KOPT-K1 (cell line): ENCODE data around the gene CSNK2A2.
A peak's percentile ranks its signal among the peaks of the same experiment; 100 is the strongest.

Experiments
- H3K27ac ChIP-seq: fragments of 200-600 bp; sonication (generic); 2 replicates; pipeline ENCODE4 v1.5.1; 2016; ENCODE audit warnings: antibody characterized with exemption, mild to moderate bottlenecking, low read depth, low read length; ENCODE audit not compliant: poor library complexity, severe bottlenecking
- H3K36me3 ChIP-seq: fragments of 200-600 bp; sonication (generic); 2 replicates; pipeline ENCODE4 v1.5.1; 2017; ENCODE audit warnings: antibody characterized with exemption, mild to moderate bottlenecking, low read length, moderate library complexity; ENCODE audit not compliant: insufficient read depth
- H3K9me3 ChIP-seq: fragments of 200-600 bp; sonication (generic); 2 replicates; pipeline ENCODE4 v1.5.1; 2017; ENCODE audit warnings: antibody characterized with exemption, low read length, mild to moderate bottlenecking; ENCODE audit not compliant: insufficient read depth, poor library complexity, severe bottlenecking

The CSNK2A2 gene

GRCh38 chr16:58198022-58198683 lies at the start of gene CSNK2A2:
Gene CSNK2A2 (minus strand): TSS chr16:58198106. CDS start chr16:58197736, 370 bp downstream.
- H3K27ac ChIP-seq = peak within 1 kb of the TSS; percentile 50
- H3K36me3 ChIP-seq = peaks cover 33% of the 10 kb centered on the region
- H3K9me3 ChIP-seq = no peaks in the 10 kb centered on the region

GRCh38 chr16:58243528-58244004 lies 45.7 kb upstream of the CSNK2A2 start:
- no peak overlapping the region for H3K27ac ChIP-seq
- no peaks in the 10 kb centered on the region for H3K36me3 ChIP-seq
- no peaks in the 10 kb centered on the region for H3K9me3 ChIP-seq

GRCh38 chr16:58236831-58237230 lies 38.9 kb upstream of the CSNK2A2 start:
- Histone ChIP-seq H3K36me3 (no peaks in the 10 kb centered on the region), H3K27ac (no peak overlapping the region), H3K9me3 (no peaks in the 10 kb centered on the region)

DNA sequence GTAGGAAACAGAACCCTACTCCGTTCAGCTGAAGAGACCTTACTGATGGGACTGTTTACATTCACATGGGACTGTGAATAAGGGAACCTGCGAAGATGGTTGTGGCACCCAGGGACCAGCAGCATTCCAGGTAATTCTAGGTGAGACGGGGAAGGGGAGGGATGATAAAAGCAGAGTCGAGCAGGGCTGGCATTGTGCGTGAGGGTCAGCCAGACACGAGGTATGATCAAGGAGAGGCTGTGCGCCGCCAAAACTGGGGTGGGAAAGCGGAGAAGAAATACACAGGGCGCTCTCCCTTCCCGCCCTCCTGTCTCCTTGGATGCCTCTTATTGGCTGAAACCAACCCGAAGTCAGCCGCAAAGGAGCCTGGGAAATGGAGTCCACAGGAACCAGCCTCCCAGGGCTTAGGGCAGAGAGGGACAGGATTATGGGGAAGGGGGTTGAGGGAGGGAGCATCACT lies 38.4 kb upstream of the CSNK2A2 start:
- no peak overlapping the region for H3K27ac ChIP-seq
- no peaks in the 10 kb centered on the region for H3K9me3 ChIP-seq
- H3K36me3 ChIP-seq = no peaks in the 10 kb centered on the region

DNA sequence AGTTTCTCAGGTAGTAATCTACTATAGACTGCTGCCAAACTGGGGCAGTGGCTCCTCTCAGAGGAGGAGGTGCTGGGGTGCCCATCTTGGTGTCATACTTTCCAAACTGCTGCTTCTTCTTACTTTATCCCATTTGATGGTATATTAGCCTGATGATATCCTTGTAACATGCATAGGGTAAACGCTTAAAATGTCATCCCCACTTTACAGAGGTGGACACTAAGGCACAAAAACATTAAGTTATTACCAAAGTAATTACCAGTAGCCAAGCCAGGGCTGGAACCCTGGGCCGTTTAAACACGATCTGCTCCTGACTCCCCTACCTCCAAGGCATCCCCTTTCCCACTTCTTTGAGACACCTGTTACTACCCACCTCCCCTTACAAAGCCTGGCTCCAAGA lies 37.8 kb upstream of the CSNK2A2 start:
- H3K27ac ChIP-seq = no peak overlapping the region
- H3K36me3 ChIP-seq = no peaks in the 10 kb centered on the region

GRCh38 chr16:58234831-58235595 lies 37.1 kb upstream of the CSNK2A2 start:
- H3K9me3 ChIP-seq = no peaks in the 10 kb centered on the region
- H3K36me3 ChIP-seq = no peaks in the 10 kb centered on the region
- no peak overlapping the region for H3K27ac ChIP-seq

More for the DNA sequence above, 37.8 kb upstream of the CSNK2A2 start:
- H3K9me3 ChIP-seq = no peaks in the 10 kb centered on the region

GRCh38 chr16:58230259-58230658 lies 32.4 kb upstream of the CSNK2A2 start:
- Histone ChIP-seq H3K27ac (no peak overlapping the region), H3K9me3 (no peaks in the 10 kb centered on the region), H3K36me3 (no peaks in the 10 kb centered on the region)

DNA sequence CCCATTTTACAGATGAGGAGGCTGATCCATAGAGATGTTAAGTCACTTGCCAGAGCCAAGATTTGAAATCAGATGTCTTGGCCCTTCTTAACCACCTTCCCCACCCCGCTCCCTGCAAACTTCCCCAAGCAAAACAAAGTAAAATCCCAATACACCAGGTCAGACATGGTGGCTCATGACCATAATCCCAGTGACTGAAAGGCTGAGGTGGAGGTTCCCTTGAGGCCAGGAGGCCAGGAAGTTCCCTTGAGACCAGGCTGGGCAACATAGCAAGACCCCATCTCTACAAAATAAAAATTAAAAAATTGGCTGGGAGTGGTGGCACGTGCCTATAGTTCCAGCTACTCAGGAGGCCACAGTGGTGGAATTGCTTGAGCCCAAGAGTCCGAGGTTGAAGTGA lies 28.9 kb upstream of the CSNK2A2 start:
- Histone ChIP-seq H3K27ac (no peak overlapping the region), H3K36me3 (no peaks in the 10 kb centered on the region), H3K9me3 (no peaks in the 10 kb centered on the region)

- H3K27ac ChIP-seq = no peak overlapping the region
- H3K36me3 ChIP-seq = no peaks in the 10 kb centered on the region
- H3K9me3 ChIP-seq = no peaks in the 10 kb centered on the region
These were observed 28.2 kb upstream of the CSNK2A2 start for GRCh38 chr16:58225965-58226602.

DNA sequence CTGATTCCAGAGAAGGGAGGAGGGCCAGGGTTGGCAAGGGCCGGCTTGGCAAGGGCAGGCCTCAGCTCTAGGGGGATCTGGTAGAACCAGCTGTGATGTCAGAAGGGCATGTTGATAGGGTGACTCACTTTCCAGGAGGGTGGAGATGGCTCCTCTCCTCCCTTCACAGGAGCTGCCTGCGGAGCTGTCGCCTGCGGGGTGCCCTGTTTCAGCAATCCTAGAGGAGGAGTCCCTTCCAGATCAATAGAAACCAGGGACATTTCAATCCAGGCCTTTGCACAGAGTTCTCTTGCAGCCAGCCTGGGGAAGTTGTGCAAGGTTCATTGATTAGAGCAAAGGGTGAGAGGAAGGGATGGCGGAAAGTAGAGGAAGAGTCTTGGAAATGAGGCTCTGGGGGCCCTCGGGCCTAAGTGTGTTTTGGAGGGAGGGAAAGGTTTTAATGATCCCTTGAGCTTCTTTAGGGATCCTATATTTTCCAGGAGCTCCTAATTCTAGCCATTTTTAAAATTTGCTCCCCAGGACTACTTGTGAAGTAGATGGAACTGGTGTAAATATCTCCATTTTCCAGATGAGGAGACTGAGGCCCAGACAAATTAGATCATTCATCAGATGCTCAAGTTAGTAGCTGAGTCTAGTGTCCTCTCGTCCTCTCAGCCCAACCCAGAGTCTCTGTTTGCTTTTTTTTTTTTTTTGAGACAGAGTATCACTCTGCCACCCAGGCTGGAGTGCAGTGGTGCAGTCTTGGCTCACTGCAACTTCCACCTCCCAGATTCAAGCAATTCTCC lies 24.8 kb upstream of the CSNK2A2 start:
- Histone ChIP-seq H3K36me3 (no peaks in the 10 kb centered on the region), H3K9me3 (peaks cover 4% of the 10 kb centered on the region), H3K27ac (no peak overlapping the region)

DNA sequence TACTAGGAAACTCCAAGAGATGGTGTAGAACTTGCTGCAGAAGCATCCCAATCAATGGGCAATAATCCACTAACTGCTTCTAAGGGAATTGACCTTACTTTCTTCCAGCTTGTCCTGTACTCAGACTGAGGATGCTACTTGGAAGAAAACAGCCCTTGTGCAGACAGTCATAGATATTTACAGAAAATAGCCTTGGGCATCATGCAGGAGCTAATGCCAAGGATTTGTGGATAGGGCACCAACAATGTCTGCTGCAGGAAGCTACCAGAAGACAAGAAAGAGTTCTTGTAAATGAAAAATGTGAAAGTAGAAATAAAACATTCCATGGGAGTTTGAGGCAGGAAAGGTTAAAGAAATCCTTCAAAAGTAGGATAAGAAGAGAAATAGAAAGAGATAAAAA lies 21.5 kb upstream of the CSNK2A2 start:
- Histone ChIP-seq H3K27ac (no peak overlapping the region), H3K36me3 (no peaks in the 10 kb centered on the region), H3K9me3 (peaks cover 15% of the 10 kb centered on the region)

DNA sequence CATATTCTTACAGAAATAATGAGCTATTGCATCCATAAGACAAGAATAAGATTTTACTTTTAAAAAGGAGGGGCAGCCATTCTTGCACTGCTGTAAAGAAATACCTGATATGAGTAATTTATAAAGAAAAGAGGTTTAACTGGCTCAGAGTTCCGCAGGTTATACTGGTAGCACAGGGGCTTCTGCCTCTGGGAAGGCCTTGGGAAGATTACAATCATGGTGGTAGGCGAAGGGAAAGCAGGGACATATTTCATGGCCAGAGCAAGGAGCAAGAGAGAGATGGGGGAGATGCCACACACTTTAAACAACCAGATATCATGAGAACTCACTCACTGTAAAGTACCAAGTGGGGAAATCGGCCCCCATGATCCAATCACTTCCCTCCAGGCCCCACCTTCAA lies 20.9 kb upstream of the CSNK2A2 start:
- H3K36me3 ChIP-seq = no peaks in the 10 kb centered on the region
- H3K27ac ChIP-seq = no peak overlapping the region
- peaks cover 15% of the 10 kb centered on the region for H3K9me3 ChIP-seq

DNA sequence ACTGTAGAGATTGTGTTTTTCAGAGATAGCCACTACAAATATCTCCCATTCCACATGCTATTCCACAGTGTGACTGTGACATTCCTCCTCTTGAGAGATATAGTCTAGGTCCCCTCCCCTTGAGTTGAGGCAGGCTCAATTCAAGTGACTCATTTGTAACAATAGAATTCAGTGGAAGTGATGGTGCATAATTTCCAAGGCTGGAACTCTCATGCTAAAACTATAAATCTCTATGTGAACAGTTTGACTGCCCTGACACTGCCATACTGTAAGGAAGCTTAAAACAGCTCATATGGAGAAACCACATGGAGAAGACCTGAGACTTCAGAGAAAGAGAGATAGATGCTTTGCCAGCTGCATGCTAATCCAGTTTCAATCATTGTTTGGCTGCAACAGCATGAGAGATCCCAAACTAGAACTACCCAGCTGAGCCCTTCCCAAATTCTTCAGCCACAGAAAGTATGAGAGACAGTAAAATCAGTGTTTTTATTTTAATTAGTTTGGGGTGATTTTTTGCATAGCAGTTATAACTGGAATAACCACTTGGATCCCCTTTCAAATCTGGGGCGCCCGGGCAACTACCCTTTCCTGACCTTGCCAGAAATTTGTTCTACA lies 19.5 kb upstream of the CSNK2A2 start:
- H3K9me3 ChIP-seq = peaks cover 15% of the 10 kb centered on the region
- H3K27ac ChIP-seq = no peak overlapping the region
- H3K36me3 ChIP-seq = no peaks in the 10 kb centered on the region

GRCh38 chr16:58212824-58213655 lies 15.1 kb upstream of the CSNK2A2 start:
- peaks cover 11% of the 10 kb centered on the region for H3K9me3 ChIP-seq
- no peaks in the 10 kb centered on the region for H3K36me3 ChIP-seq
- H3K27ac ChIP-seq = no peak overlapping the region
